Cardiac muscle cell (in vitro differentiated cells and primary cell): ENCODE data around the gene CBX6. TPM values are rescaled to one million over a fixed set of nuclear protein-coding genes. Genes with fewer than 3 reads are reported as not detected.

ENCODE experiments used
- DNase-seq, 2 donors: peaks; one replicate each; pipeline versions ENCODE4 v3.0.0 to v3.0.0-alpha.2; 2010 to 2017; ENCODE audit warnings: low read depth in 1 of 2, low spot score in 1 of 2
- H3K27ac ChIP-seq: fragments of 200-600 bp; sonication (generic); 2 replicates; pipeline ENCODE4 v1.5.1; 2016
- H3K27me3 ChIP-seq: fragments of 200-600 bp; sonication (generic); 2 replicates; pipeline ENCODE4 v1.6.0; 2016; ENCODE audit warnings: control low read depth
- H3K36me3 ChIP-seq: fragments of 200-600 bp; sonication (generic); 2 replicates; pipeline ENCODE4 v1.5.1; 2016; ENCODE audit warnings: control low read depth
- H3K4me1 ChIP-seq: fragments of 200-600 bp; sonication (generic); 2 replicates; pipeline ENCODE4 v1.8.1; 2017; ENCODE audit warnings: low read depth, mild to moderate bottlenecking, mixed run types
- H3K4me3 ChIP-seq: fragments of 200-600 bp; sonication (generic); 2 replicates; pipeline ENCODE4 v1.5.1; 2016; ENCODE audit warnings: mild to moderate bottlenecking
- H3K9me3 ChIP-seq: fragments of 200-600 bp; sonication (generic); 2 replicates; pipeline ENCODE4 v1.5.1; 2017; ENCODE audit warnings: low read depth, mild to moderate bottlenecking, control low read depth
- CTCF ChIP-seq: IDR thresholded peaks from 2 replicates; pipeline ENCODE4 v1.5.1; 2012; ENCODE audit warnings: low read depth, mild to moderate bottlenecking, low read length
- polyA plus RNA-seq: library from polyadenylated mRNA; unstranded; fragments of >200 nt; fragmentation: Nextera tagmentation; extraction: Ambion mirVana; gene quantifications from 2 replicates; pipeline ENCODE4 v1.2.1, GENCODE V29; 2016
- total RNA-seq: library from RNA; depleted of rRNA; stranded (reverse); fragments of >200 nt; gene quantifications from 2 replicates; pipeline ENCODE4 v1.2.3, GENCODE V29; 2016

The CBX6 gene
- total and polyA plus RNA-seq, 2 experiments from 2014 or later = 40.9 to 89.9 TPM

- Histone ChIP-seq H3K4me1 (peaks cover 18% of the 10 kb centered on the region), H3K27ac (no peak overlapping the region), H3K36me3 (peaks cover 5% of the 10 kb centered on the region), H3K27me3 (no peaks in the 10 kb centered on the region), H3K4me3 (no peak overlapping the region), H3K9me3 (no peaks in the 10 kb centered on the region)
- TF ChIP-seq CTCF = peak; percentile 88
- DNase-seq = peak; percentile 75 to 89
These were observed 3.1 kb downstream of the CBX6 start for GRCh38 chr22:38868886-38869381.

- H3K4me1 ChIP-seq = peaks cover 12% of the 10 kb centered on the region
- H3K9me3 ChIP-seq = no peaks in the 10 kb centered on the region
- no peak for DNase-seq
- peaks cover 5% of the 10 kb centered on the region for H3K36me3 ChIP-seq
- no peak overlapping the region for H3K27ac ChIP-seq
- no peak for TF ChIP-seq CTCF
- H3K27me3 ChIP-seq = no peaks in the 10 kb centered on the region
- no peak overlapping the region for H3K4me3 ChIP-seq
These were observed 3.7 kb downstream of the CBX6 start for GRCh38 chr22:38868286-38868721.

- H3K27me3 ChIP-seq = no peaks in the 10 kb centered on the region
- no peaks in the 10 kb centered on the region for H3K9me3 ChIP-seq
- peak overlapping the region; percentile 69 for H3K27ac ChIP-seq
- DNase-seq = no peak
- H3K4me1 ChIP-seq = peaks cover 9% of the 10 kb centered on the region
- no peak for TF ChIP-seq CTCF
- H3K36me3 ChIP-seq = peaks cover 5% of the 10 kb centered on the region
- no peak overlapping the region for H3K4me3 ChIP-seq
These were observed 4.3 kb downstream of the CBX6 start for GRCh38 chr22:38867471-38868285.

GRCh38 chr22:38867124-38867455 lies 4.9 kb downstream of the CBX6 start:
- DNase-seq = no peak
- peaks cover 9% of the 10 kb centered on the region for H3K4me1 ChIP-seq
- H3K27me3 ChIP-seq = no peaks in the 10 kb centered on the region
- H3K4me3 ChIP-seq = no peak overlapping the region
- H3K36me3 ChIP-seq = peaks cover 5% of the 10 kb centered on the region
- no peaks in the 10 kb centered on the region for H3K9me3 ChIP-seq
- H3K27ac ChIP-seq = peak overlapping the region; percentile 69
- no peak for TF ChIP-seq CTCF

GRCh38 chr22:38866399-38867123 lies 5.5 kb downstream of the CBX6 start:
- Histone ChIP-seq H3K36me3 (peaks cover 5% of the 10 kb centered on the region), H3K9me3 (no peaks in the 10 kb centered on the region), H3K4me3 (no peak overlapping the region), H3K4me1 (peaks cover 9% of the 10 kb centered on the region), H3K27ac (peak overlapping the region; percentile 17), H3K27me3 (no peaks in the 10 kb centered on the region)
- TF ChIP-seq CTCF = no peak
- DNase-seq = no peak
